Right atrium auricular region (tissue), 2 donors: ENCODE measurements around the gene TAS2R60. TPM values are rescaled to one million over a fixed set of nuclear protein-coding genes. Genes with fewer than 3 reads are reported as not detected.
A peak's percentile ranks its signal among the peaks of the same experiment; 100 is the strongest.
"Not testable (repeated sequence)": the region's sequence is repeated elsewhere in the genome, so short reads cannot be mapped to it uniquely, and the experiment has no call there.

ENCODE experiments used
- DNase-seq: peaks from one replicate; pipeline ENCODE4 v3.0.0-alpha.2; 2019; ENCODE audit warnings: low spot score
- H3K27ac ChIP-seq, 2 donors: fragments of 200-600 bp; sonication (generic); 1 replicate in 1 of 2; 2 replicates in 1 of 2; pipeline ENCODE4 v1.5.1; 2016 to 2019
- H3K27me3 ChIP-seq, 2 donors: fragments of 200-600 bp; sonication (generic); one replicate each; pipeline versions ENCODE4 v1.5.1 to v1.6.0; 2017 to 2019
- H3K36me3 ChIP-seq: fragments of 200-600 bp; sonication (generic); one replicate; pipeline ENCODE4 v1.5.1; 2016
- H3K4me1 ChIP-seq, 2 donors: fragments of 200-600 bp; sonication (generic); one replicate each; pipeline versions ENCODE4 v1.5.1 to v1.6.0; 2017 to 2019
- H3K4me3 ChIP-seq, 2 donors: fragments of 200-600 bp; sonication (generic); 1 replicate in 1 of 2; 2 replicates in 1 of 2; pipeline ENCODE4 v1.5.1; 2017 to 2019; ENCODE audit warnings: mild to moderate bottlenecking in 1 of 2, moderate library complexity in 1 of 2
- H3K9me3 ChIP-seq, 2 donors: fragments of 200-600 bp; sonication (generic); one replicate each; pipeline ENCODE4 v1.5.1; 2019
- total RNA-seq, 2 donors: library from RNA; depleted of rRNA; stranded (reverse); fragments of >200 nt; gene quantifications; one replicate each; pipeline ENCODE4 v1.1.0, GENCODE V29; 2016
- TF ChIP-seq, protein P1 (sequence below), 2 donors: fragments of 200-600 bp; sonication (generic); IDR thresholded peaks; one replicate each; pipeline ENCODE4 v1.5.1; 2019; ENCODE audit warnings: antibody characterized with exemption in 2 of 2

Gene TAS2R60
- total RNA-seq, 2 donors from 2014 or later = not detected

DNA sequence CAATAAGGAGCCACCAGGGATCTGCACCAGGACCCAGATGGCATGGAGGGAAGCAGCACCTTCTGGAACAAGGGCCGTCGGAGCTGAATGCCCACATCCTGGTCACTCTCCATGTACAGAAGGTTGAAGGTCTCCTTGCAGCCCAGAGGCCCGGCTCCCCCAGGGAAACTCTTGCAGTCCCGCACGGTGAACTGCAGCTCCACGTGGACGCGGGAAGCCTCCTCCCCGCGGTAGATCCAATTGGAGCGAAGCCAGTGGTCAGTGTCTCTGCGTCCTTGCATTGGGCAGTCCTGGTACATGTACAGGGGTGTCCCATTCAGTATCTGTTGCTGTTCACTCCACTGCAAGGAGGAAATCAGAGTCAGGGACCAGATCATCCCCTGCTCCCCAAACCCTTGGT is 42.0 kb upstream of the TAS2R60 start:
- TF ChIP-seq, protein P1, sequence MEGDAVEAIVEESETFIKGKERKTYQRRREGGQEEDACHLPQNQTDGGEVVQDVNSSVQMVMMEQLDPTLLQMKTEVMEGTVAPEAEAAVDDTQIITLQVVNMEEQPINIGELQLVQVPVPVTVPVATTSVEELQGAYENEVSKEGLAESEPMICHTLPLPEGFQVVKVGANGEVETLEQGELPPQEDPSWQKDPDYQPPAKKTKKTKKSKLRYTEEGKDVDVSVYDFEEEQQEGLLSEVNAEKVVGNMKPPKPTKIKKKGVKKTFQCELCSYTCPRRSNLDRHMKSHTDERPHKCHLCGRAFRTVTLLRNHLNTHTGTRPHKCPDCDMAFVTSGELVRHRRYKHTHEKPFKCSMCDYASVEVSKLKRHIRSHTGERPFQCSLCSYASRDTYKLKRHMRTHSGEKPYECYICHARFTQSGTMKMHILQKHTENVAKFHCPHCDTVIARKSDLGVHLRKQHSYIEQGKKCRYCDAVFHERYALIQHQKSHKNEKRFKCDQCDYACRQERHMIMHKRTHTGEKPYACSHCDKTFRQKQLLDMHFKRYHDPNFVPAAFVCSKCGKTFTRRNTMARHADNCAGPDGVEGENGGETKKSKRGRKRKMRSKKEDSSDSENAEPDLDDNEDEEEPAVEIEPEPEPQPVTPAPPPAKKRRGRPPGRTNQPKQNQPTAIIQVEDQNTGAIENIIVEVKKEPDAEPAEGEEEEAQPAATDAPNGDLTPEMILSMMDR (IDR thresholded peaks at IDR 0.05) = no peak
- H3K27me3 ChIP-seq = no peaks in the 10 kb centered on the region
- H3K4me1 ChIP-seq = peaks cover 0 to 12% of the 10 kb centered on the region in 2 donors
- no peak overlapping the region for H3K4me3 ChIP-seq
- no peaks in the 10 kb centered on the region for H3K9me3 ChIP-seq
- no peak overlapping the region for H3K27ac ChIP-seq
- DNase-seq = no peak
- no peaks in the 10 kb centered on the region for H3K36me3 ChIP-seq

DNA sequence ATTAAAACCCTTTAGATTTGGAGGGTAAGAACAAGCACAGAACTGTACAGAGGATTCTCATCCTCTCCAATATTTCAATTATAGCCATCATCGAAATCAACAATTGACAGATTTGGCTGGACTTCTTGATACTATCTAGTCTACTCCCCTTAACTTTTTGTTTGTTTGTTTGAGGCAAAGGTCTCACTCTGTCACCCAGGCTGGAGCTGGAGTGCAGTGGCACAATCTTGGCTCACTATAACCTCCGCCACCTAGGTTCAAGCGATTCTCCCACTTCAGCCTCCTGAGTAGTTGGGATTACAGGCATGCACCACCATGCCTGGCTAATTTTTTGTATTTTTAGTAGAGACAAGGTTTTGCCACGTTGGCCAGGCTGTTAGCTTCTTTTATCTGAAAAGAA is 41.0 kb upstream of the TAS2R60 start:
- H3K27ac ChIP-seq, H3K27me3 ChIP-seq, H3K9me3 ChIP-seq, H3K4me1 ChIP-seq, H3K4me3 ChIP-seq, DNase-seq, H3K36me3 ChIP-seq: not testable (repeated sequence)

DNA sequence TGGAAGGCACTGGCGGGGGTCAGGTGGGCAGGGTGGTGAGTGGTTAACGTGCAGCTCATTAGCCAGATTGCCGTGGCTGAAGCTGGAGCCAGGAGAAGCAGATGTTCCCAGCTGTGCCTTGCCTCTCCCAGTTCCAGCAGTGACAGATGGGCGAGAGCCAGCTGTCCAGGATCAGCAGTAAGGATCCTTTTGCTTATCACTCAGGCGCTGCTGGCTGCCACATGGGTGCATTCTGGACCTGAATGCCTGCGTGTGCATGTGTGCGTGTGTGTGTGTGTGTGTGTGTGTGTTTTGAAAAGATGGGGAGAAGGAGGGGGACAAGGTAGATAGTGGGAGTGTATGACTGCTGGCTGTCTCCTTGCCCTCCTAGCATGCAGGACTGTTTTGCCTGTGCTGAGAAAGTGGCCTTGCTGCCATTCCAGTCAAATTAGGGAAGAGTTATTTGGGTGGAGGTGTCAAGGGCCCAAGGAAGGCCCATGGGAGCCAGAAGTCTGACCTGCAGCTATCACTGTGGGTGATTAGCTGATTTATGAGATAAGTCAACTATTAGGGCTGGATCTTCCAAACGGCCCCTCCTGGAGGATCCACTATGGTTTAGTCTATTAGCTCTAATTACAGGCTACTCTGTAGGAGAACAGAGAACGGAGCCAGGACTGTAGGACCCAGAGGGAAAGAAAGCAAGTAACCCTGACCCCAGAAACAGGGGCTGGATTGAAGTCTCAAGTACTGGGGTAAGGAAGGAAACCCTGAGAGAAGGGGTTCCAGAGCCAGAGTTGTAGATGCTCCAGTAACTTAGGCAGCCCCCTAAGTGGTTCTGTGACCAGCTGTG is 37.9 kb upstream of the TAS2R60 start:
- Histone ChIP-seq H3K4me1 (peaks cover 0 to 35% of the 10 kb centered on the region in 2 donors), H3K27ac (no peak overlapping the region), H3K4me3 (no peak overlapping the region), H3K36me3 (no peaks in the 10 kb centered on the region), H3K27me3 (no peaks in the 10 kb centered on the region), H3K9me3 (no peaks in the 10 kb centered on the region)
- no peak for DNase-seq
- TF ChIP-seq, protein P1 (IDR thresholded peaks at IDR 0.05) = no peak

DNA sequence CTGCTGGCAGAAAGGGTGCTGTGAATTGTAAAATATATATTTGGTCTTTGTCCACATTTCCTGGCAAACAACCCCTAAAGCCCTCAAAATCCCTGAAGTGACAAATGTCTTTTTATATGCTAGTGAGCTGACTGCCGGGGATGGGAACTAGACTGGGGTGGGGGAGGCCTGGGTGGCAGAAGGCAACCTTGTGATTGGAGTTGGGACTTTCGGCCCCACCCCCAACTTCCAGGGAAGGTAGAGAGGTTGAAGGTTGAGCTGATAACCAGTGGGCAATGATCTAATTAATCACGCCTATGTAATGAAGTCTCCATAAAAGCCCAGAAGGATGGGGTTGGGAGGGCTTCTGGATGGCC is 37.3 kb upstream of the TAS2R60 start:
- Histone ChIP-seq H3K4me1 (peaks cover 0 to 39% of the 10 kb centered on the region in 2 donors), H3K27me3 (no peaks in the 10 kb centered on the region), H3K27ac (no peak overlapping the region), H3K9me3 (no peaks in the 10 kb centered on the region), H3K4me3 (no peak overlapping the region), H3K36me3 (no peaks in the 10 kb centered on the region)
- no peak for DNase-seq
- TF ChIP-seq, protein P1 (IDR thresholded peaks at IDR 0.05) = no peak

DNA sequence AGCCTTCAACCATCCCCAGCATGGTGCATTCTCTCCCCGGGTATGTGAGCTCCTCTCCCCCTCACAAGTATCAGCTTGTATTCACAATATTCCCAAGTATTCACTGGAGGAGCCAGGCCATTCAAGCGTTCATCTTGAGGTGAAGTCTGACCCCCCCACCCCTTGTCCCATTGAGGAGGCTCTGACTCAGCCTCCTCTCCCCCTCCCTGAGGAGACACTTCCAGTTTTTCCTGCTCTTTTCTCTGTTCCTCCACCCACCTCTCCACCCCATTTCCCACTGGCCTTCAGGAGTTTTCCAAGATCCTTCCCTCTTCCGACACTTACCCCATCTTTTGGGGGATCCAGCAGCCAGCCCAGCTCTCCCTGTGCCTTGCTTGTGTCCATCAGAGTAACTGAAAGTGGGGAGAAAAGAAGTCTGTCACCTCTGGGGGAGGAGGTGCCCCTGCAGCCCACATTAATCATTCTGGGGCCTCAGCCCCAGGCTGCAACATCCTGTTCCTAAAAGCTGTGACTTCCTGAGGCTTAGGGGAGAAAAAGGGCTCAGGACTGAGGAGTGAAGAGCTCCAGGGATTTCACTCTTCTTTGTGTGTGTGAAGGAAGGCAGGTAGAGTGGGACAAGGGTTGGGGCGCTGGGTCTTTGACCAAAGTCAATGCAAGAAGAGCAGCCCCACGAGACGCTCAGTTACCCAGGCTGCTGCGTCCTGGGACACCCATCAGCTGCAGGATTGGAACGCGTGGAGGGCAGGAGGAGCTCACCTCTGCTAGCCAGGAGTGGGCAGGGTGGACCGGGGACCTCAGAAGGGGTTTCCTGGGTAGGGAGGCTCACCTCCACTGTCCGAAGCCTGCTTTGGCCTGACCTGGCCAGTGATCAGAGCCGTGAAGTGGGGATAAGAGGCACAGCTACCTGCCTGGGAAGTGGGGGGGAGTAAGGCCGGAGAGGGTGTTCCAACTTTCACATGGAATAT is 35.7 kb upstream of the TAS2R60 start:
- Histone ChIP-seq H3K4me3 (no peak overlapping the region), H3K27me3 (no peaks in the 10 kb centered on the region), H3K27ac (no peak overlapping the region), H3K9me3 (no peaks in the 10 kb centered on the region), H3K36me3 (no peaks in the 10 kb centered on the region), H3K4me1 (peaks cover 0 to 44% of the 10 kb centered on the region in 2 donors)
- TF ChIP-seq, protein P1 (IDR thresholded peaks at IDR 0.05) = no peak
- no peak for DNase-seq

DNA sequence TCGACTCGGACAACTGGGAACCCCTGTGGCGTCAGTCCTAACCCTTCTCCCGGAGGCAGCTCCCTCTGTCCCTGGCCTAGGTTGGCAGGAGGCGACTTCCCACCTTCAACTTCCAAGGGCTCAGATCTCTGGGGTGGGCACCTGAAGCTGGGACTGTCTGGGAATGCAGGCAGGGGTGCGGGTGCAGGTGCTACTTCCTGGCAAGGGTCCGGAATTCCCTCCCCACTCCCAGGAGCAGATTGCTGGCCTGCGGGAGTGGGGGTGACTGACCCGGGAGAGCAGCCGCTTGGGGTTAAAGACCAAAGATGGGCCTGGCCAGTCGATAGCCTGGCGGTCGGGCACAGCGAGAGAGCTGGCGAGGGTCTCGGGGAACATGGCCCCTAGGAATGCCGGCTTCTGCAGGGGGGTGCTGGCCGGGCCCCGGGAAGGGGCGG is 35.0 kb upstream of the TAS2R60 start:
- Histone ChIP-seq H3K27me3 (no peaks in the 10 kb centered on the region), H3K4me1 (peaks cover 0 to 44% of the 10 kb centered on the region in 2 donors), H3K9me3 (no peaks in the 10 kb centered on the region), H3K27ac (no peak overlapping the region), H3K36me3 (no peaks in the 10 kb centered on the region), H3K4me3 (peak overlapping the region in 1 of 2 donors; percentile 34)
- TF ChIP-seq, protein P1 (IDR thresholded peaks at IDR 0.05) = no peak
- peak; percentile 51 for DNase-seq
